Ascending aorta (tissue), 2 donors: ENCODE data around the gene GAGE12F. TPM values are rescaled to one million over a fixed set of nuclear protein-coding genes. Genes with fewer than 3 reads are reported as not detected.

Experiments used
- DNase-seq, 2 donors: peaks; one replicate each; pipeline ENCODE4 v3.0.0-alpha.2; 2019; ENCODE audit warnings: low spot score in 2 of 2
- H3K27ac ChIP-seq, 2 donors: fragments of 200-600 bp; sonication (generic); one replicate each; pipeline ENCODE4 v1.5.1; 2016 to 2017; ENCODE audit warnings: mild to moderate bottlenecking in 1 of 2
- H3K27me3 ChIP-seq: fragments of 200-600 bp; sonication (generic); one replicate; pipeline ENCODE4 v1.5.1; 2017
- H3K36me3 ChIP-seq, 2 donors: fragments of 200-600 bp; sonication (generic); one replicate each; pipeline ENCODE4 v1.5.1; 2016
- H3K4me1 ChIP-seq, 2 donors: fragments of 200-600 bp; sonication (generic); one replicate each; pipeline ENCODE4 v1.5.1; 2016 to 2017; ENCODE audit warnings: mild to moderate bottlenecking in 1 of 2
- H3K4me3 ChIP-seq, 2 donors: fragments of 200-600 bp; sonication (generic); one replicate each; pipeline ENCODE4 v1.5.1; 2016 to 2017; ENCODE audit warnings: mild to moderate bottlenecking in 1 of 2
- H3K9me3 ChIP-seq, 2 donors: fragments of 200-600 bp; sonication (generic); one replicate each; pipeline ENCODE4 v1.5.1; 2016
- CTCF ChIP-seq, 3 experiments: fragments of 200-600 bp in 2 of 3; fragments of 450-650 bp in 1 of 3; sonication (generic) in 2 of 3; IDR thresholded peaks; one replicate each; pipeline ENCODE4 v1.5.1; 2016 to 2019; ENCODE audit warnings: antibody characterized with exemption in 3 of 3, mild to moderate bottlenecking in 1 of 3, moderate library complexity in 1 of 3
- intact Hi-C: fragments of 100-400 bp; cut with DNase I; formaldehyde crosslinking; loops from one replicate; pipeline ENCODE4 v1.15.1; 2023
- total RNA-seq: library from RNA; depleted of rRNA; stranded (reverse); fragments of >200 nt; gene quantifications from one replicate; pipeline ENCODE4 v1.1.0, GENCODE V29; 2016

Gene GAGE12F
- total RNA-seq, 1 donor from 2014 or later = not detected

DNA sequence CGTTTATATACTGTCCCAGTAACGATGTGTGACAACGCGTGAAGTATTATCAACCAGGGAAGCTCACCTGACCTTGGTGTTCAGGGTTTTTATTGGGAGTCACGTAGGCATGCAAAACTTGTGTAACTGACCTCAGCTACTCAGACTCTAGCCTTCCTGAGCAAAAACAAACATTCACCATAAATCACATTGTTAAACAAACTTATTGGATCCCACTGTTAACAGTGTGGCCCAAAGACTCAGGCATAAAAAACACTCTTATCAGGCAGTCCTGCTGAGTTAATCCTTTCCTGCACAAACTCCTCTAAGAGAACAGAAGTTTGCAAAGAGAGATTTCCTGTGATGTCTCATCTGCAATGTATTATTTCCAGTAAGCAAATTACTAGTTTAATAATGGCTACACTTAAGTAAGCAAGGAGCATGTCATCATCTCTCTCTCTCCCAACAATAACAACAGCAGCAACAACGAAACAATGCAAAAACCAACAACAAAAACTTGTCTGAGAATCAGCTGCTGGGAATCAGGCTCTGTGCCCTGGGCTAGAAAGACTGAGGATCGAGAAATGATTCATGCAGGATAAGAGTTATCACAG, 50.2 kb downstream of the GAGE12F start:
- no peak for TF ChIP-seq CTCF (IDR thresholded peaks at IDR 0.05)
- Histone ChIP-seq H3K36me3 (no peaks in the 10 kb centered on the region), H3K27me3 (no peaks in the 10 kb centered on the region), H3K4me3 (no peak overlapping the region), H3K9me3 (no peaks in the 10 kb centered on the region), H3K4me1 (no peaks in the 10 kb centered on the region), H3K27ac (no peak overlapping the region)
- intact Hi-C loops = no loop called here
- DNase-seq = no peak

Other genes starting within 250 kb of the GAGE12F start
- not detected for gene GAGE12J, start 238.8 kb upstream of the GAGE12F start, total RNA-seq
- not detected for gene GAGE13, start 229.3 kb upstream of the GAGE12F start, total RNA-seq
- not detected for gene GAGE12C, start 28.7 kb upstream of the GAGE12F start, total RNA-seq
- gene GAGE12D, start 19.1 kb upstream of the GAGE12F start, total RNA-seq = not detected
- not detected for gene GAGE12E, start 9.6 kb upstream of the GAGE12F start, total RNA-seq
- not detected for gene GAGE12G, start 9.6 kb downstream of the GAGE12F start, total RNA-seq
- not detected for gene GAGE12H, start 19.1 kb downstream of the GAGE12F start, total RNA-seq
- not detected for gene GAGE2A, start 28.7 kb downstream of the GAGE12F start, total RNA-seq
- gene GAGE1, start 38.2 kb downstream of the GAGE12F start, total RNA-seq = not detected
- not detected for gene PAGE1, start 135.1 kb downstream of the GAGE12F start, total RNA-seq